NCI-H128 (cell line): ENCODE results near the gene SPAG9.
"Not testable (repeated sequence)": the region's sequence is repeated elsewhere in the genome, so short reads cannot be mapped to it uniquely, and the experiment has no call there.

Experiments used
- DNase-seq: peaks from one replicate; lab custom pipeline; 2025; ENCODE audit not compliant: unreplicated experiment; lab: John Stamatoyannopoulos, UW

SPAG9 gene

DNA sequence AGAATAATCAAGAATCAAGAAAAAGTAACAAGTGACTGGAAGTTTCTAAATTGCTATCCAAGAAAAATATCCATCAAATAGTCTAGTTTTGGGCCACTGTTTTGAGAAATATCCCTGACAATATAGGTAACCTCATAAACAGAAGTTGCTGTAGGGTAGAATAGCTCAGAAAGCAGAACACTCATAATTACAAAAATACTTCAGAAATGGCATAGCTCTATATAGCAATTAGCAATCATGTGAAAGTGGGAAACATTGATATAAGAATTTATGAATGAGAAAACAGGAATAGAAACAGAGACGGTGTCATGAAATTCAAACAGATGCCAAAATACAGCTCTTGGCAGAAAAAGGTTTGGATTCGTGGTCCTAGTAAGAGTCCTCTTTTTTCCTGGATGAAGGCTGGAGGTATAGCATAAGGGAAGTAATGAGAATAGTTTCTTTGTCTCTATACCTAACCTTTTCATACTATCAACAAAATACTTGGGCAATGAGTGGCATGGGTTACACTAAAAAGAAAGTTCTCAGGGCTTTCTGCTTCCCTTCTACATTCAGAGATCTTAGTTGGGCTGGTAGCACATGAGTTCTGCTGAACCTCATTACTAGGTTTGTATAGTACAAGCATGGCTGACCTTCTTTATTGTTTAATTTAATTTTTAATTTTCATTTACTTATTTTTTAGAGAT, 33.5 kb downstream of the SPAG9 start:
- DNase-seq = no peak

DNA sequence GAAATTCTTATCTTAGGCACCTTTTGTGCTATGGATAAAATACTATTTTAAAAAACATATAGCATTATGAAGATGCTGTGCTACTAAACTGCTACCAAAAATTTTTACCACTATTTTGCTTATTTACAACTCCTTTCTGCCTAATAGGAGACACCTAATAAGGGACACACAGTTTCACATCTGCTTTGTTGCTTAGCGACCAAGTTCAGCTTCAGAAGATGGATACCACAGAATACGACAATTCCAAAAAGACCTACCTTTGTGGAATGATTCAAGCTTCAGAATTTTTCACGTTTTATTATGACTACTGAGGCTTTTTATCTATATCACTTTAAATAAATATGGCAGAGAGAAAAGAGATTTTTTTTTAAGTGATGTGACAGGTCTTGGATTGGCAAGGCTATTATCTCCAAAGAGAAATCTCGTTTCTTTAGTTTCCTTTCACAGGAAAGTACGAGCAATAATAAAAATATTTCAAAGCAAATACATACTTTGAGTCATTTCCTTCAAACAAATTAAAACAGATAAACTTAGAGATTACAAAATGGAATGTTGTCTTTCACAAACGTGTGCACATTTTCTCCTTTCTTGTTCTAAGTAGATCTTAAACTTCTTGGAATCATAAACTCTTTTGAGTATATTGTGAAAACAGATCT, 35.4 kb downstream of the SPAG9 start:
- no peak for DNase-seq

DNA sequence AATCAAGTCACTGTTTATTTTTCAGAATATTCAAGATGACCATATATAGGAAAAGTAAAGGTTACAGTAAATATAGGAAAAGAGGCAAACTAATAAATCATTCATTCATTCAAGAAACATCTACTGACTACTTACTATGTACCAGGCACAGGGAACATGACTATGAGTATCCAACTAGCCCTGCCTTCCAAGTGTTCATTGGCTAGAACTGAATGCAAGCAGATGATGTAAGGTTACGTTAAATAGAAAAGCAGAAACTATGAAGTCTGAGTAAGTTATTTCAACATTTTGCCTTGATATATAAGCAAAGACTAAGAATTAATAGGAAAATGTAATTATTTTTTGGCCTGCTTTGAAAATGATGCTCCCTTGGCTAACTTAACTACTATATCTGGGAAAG, 36.7 kb downstream of the SPAG9 start:
- DNase-seq = no peak

DNA sequence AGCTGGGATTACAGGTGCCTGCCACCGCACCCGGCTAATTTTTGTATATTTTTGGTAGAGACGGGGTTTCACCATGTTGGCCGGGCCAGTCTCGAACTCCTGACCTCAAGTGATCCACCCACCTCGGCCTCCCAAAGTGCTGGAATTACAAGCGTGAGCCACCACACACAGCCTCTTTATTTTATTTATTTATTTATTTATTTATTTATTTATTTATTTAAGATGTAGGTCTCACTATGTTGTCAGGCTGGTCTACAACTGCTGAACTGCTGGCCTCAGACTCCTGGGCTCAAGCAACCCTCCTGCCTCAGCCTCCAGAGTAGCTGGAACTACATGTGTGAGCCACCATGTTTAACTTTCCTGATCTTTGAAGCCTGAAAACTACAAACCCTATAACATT, 37.3 kb downstream of the SPAG9 start:
- not testable (repeated sequence) for DNase-seq

DNA sequence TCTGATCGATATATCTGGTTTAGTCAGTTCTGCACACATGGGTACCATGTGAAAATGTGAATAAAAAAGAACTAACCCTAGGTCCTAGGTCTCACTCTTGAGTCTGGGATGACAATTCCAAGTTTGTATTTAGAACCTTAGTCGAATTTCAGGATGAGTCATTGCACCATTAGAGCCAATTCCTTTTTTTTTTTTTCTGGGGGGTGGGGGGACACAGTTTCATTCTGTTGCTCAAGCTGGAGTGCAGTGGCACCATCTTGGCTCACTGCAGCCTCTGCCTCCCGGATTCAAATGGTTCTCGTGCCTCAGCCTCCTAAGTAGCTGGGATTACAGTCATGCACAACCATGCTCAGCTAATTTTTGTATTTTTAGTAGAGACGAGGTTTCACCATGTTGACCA, 41.6 kb downstream of the SPAG9 start:
- DNase-seq = no peak

DNA sequence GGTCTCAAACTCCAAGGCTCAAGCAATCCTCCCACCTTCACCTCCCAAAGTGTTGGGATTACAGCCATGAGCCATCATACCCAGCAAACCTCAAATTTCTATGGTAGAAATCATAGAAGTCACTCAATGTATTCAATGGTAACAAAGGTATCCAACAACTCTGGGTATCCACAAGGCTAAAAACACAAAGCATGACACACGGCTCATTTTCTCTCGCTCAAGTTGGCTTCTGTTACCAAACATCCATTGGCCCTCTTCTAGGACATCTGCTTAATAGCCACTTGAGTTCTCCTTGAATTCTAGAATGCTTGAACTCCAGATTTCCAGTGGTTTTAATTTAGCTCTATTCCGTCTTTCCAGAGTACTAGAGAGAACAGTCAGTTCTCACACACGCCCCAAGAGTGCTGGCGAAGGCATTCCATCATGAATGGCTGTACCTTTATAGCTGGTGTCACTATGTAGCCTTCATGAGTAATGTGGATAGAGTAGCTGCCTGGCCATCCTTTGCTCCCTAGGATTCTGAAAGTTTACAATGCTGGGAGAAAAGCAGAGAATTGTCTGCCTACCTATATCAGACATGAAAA, 42.6 kb downstream of the SPAG9 start:
- DNase-seq = no peak

DNA sequence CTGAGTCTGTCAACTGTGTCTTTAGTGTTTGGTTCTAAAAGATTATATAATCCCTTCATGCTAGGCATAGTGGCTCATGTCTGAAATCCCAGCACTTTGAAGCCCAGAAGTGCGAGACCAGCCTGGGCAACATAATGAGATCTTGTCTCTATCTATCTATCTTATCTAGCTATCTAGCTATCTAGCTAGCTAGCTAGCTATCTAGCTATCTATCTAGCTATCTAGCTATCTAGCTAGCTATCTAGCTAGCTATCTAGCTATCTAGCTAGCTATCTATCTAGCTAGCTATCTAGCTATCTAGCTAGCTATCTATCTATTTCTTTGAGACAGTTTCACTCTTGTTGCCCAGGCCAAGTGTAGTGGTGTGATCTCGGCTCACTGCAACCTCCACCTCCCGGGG, 43.8 kb downstream of the SPAG9 start:
- no peak for DNase-seq

DNA sequence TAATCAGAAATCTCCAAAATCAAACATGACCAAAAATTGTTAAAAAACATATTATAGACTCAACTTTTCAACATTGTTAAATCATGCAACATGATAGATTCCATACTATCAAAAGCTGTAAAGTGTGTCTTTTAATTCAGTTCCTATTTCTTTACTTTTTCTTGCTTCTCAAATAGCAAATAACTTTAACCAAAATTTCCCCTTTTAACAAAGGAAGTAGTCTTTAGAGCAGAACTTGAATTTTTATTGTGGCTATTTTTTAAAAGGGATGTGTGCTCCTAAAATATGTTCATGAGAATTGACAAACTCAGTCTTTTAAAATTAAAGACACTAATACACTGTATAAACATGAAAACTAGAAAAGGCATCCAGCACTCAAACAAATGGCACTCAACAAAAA, 49.1 kb downstream of the SPAG9 start:
- no peak for DNase-seq

DNA sequence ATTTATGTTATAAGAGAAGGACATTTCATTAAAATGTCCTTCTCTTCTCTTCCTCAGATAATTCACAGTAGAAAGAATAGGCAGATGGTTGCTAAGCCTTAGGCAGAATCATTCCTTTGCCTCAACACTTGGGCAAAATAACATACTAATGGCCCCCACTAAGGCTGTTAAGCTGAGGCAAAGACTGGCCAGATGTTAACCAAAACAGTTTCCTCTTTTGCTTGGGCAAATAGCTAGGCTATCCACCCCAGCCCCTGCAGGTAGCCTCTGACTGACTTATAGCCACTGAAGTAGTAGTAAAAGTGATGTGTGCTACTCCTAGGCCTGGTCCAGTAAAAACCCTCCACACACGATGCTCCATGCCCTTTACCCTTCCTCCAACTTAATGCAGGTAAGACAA, 55.2 kb downstream of the SPAG9 start:
- DNase-seq = no peak

DNA sequence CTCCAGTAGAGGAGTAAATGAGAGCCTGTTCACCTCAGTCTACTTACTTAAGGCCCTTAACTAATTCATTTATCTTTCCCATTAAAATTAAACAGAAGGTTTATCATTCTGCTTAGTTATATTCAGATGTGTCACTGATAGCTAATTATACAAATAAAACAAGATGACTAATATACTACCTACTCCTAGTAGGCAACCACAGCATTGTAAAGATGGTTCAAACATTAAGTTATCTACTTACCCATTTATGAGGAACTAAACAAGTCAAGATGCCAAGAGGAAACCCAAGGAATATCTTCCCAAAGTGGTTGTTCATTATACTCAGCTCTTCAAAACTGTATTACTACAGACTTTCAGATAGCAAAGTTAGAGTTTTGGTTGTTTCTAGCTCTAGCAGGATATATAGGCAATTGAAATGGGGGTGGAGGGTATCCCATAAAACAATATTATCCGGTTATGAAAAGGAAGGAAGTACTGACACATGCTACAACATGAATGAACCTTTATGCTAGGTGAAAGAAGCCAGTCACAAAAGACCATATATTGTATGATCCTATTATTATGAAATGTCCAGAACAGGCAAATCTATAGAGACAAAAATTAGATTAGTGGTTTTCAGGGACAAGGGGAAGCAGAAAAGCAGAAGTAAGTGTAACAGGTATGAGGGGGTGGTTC, 56.5 kb downstream of the SPAG9 start:
- DNase-seq = no peak

DNA sequence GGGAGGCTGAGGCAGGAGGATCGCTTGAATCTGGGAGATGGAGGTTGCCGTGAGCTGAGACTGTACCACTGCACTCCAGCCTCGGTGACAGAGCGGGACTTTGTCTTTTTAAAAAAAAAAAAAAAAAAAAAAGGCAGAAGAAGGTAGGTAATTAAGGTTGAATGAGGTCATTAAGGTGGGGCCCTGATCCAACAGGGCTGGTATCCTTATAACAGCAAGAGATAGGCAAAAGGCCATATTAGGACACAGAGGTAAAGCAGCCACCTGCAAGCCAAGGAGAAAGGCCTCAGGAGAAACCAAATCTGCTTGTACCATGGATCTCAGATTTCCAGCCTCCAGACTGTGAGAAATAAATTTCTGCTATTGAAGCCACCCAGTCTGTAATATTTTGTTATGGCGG, 60.3 kb downstream of the SPAG9 start:
- DNase-seq = no peak

DNA sequence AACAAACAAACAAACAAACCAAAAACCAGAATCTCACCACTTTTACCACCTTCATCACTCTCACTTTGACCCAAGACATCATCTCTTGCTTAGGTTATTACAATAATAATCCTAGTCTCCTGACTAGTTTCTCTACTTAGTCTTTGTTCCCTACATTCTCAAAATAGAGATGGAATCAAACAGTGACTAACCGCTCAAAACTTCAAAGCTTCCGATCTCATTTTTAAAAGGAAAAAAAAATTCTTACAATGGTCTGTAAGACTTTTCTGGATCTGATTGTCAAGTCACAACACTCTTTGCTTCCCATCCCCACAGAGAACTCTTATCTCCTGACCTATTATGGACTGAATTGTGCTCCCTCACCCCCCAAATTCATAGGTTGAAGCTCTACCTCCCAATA, 60.9 kb downstream of the SPAG9 start:
- DNase-seq = no peak

DNA sequence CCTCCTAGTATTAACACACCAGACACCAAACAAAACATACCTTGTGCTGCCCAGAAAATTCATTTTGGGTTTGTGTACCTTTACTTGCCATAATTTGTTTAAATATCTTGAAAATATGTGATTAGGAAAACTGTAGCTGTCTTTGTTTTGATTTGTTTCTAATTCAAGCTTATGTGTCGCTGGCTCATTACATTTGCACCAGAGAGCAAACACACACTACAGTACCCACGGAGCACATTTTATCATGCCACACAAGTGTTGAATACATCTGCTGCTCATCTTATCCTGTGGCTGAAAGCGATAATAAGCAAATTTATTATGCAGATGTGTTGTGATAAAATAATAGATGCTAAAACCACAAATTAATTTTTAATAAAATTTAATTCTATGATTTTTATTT, 63.1 kb downstream of the SPAG9 start:
- no peak for DNase-seq

DNA sequence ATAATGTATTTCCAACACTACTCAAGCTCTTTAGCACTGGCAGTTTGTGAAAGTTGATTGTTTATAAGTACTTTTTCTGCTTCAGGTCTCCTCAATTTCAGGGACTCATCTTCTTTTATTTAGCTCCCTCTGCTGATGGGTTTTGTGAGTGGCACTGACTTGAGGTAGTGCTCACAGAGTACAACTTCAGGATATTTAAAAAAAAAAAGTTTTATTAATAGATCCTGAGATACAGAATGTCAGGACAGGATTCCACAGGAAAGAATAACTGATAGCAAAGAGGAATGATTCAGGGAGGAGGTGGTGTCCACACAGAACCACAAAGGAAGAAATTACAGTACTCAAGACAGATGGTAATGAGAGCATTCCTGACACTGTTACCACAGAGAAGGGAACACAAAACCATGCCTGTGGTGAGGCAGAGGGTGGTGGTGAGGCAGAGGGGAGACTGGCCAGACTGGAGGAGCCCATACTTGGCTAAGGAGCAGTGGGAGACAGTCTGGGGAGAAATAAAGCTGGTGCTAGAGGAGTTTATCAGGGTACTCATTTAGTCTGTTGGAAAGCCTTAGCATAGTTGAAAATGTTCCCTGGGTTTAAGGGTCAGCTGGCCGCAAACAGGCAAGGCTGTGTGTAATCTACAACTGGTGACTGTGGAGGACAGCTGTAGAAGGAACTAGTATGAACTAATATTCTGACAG, 63.7 kb downstream of the SPAG9 start:
- DNase-seq = no peak

DNA sequence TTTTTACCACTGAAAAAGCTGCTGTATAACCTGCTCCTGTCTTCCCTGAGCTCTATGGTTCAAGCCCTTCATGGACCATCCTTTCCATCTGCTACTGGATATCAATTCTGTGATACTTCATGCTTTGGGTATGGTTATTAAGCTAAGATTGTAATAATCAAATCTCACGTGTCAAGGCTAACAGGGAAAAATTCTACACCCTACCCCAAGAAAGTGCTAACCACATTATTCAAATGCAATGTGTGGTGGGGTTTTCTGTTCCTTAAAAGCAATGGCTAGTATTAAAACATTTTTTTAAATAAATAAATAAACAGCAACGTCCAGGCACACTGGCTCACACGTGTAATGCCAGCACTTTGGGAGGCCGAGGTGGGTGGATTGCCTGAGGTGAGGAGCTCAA, 65.9 kb downstream of the SPAG9 start:
- no peak for DNase-seq

DNA sequence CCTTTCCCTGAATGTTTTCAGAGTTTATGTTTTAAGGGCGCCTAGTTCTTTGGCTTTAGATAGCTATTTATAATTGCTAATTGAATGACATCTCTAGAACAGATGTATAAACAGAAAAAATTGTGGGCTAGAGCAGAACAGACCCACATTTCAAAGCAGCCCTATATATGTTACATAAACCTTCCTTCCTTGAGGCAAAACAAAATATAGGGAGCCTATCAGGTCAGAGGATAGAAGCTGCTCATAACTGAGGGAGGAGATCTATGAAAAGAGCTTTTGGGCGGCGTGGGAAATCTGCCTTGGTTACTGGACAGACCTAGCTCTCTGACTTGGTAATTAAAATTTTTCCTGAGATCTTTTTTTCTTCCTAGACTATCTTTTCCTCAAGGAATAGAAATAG, 68.4 kb downstream of the SPAG9 start:
- no peak for DNase-seq

DNA sequence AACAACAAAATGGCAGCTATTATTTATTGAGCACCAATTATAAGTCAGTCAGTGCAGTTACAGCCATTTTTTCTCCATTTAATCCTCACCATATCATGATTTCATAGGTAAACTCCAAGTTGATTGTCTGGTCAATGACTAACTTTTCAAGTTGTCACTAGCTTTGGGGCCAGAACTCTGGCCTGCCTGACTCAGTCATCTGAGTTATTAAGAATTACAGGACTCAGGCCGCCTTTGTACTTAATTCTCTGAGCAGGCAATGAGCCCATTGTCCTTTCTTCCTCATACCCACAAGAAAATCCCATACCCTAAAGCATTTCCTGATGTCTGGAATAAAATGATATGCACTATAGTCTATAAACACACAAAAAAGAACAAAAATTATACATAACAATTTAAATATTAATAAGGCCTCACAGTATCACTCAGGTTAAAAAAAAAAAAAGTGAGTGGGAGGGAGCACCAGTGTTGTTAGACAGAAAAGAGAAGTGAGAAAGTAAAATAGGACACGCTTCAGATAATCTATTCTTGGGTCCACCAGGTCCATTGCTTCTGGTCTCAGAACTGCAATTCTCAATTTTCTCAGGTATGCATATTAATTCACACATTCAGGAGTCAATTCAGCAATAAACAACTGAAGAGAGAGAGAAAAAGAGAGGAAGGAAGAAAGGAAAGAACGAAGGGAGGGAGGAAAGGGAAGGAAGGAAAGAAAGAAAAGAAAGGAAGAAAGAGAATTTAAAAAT, 70.2 kb downstream of the SPAG9 start:
- DNase-seq = no peak

DNA sequence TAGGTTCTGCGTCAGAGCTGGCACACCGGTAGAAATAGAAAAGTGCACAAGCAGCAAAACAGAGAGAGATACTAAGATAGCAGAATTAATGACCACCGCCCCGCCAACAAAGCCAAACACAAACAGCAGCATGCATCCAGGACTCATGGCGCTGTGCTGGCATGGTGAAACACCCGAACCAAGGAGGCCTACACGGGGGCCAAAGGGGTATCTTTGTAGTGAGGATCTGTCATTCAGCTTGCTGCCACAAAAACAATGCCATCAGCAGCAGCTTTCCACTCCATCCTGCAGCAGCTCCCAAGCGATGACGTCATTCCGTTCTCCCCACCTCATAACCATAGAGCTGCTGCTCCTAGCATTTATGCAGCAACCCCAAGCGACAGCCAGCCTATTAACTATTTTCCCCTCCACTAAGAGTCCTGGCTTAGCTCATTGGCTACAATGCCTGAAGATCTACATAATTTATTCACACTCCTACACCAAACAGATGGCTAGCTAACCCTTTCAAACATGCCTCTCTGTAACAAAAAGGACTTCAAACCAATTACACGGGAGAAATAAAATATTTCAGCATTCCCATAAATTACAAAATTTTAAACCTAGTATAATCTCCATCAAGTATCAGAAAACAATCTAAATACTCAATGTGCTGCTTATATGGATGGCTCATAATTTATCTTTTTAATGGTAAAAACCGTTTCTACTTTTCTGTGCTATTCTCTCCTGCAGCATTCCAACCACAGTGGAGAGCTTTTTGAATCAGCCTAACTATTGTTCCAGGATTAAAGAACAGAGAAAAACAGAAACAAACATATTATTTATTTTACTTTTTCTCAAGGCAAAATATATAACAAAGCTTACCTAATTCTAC, 73.9 kb downstream of the SPAG9 start:
- DNase-seq = peak; percentile 51

DNA sequence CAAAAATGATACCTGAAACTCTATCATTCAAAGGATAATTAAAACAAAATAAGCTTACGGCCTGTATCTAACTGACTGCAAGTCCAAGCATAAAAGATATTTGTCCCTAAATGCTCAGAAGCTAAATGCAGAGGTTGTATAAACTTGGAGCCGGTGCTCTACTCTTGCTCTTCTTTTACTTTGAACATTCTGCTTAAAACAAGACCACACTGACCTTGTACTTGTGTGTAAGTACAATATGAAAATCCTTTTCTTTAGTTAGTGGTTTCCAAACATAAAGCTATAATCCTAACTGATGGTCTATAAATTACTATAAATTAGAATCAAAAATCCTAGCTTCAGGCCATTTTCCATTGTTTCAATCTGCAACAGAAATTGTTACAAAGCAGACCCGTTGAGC, 74.6 kb downstream of the SPAG9 start:
- no peak for DNase-seq

DNA sequence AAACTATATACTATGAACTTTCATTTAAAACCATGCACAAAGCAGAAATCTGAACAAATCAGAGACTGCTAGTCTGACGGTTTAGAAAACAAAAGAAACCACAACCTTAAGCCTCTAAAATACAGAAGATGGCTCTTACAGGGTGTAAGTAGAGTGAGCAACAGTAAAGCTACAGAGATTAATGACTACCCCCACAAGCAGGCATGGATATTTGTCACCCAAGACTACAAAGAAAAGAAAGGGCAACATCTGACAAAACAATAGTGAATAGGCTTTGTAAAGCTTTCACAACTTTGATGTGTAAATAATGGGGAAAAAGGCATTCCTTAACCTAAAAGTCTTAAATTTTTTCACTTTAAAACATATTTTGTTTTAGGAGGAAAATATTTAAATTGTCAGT, 75.0 kb downstream of the SPAG9 start:
- DNase-seq = no peak
